GM21526 (cell line): ENCODE measurements around the gene SUSD1.
"Not testable (repeated sequence)": the region's sequence is repeated elsewhere in the genome, so short reads cannot be mapped to it uniquely, and the experiment has no call there.

ENCODE experiments used
- ATAC-seq: cut with Tn5 transposase; IDR thresholded peaks from one replicate; pipeline ENCODE4 v1.9.1; 2021; ENCODE audit warnings: moderate library complexity; ENCODE audit not compliant: unreplicated experiment, low FRiP score

Gene SUSD1

GRCh38 chr9:112174965-112175795, at the start of gene SUSD1:
Gene SUSD1 (minus strand): TSS chr9:112175297. CDS start chr9:112175235, 62 bp downstream.
- ATAC-seq: peak; percentile 46

GRCh38 chr9:112224401-112225289, 49.5 kb upstream of the SUSD1 start:
- ATAC-seq: no peak

GRCh38 chr9:112218908-112219307, 43.8 kb upstream of the SUSD1 start:
- ATAC-seq: peak; percentile 90

- ATAC-seq: no peak
Observed at GRCh38 chr9:112212926-112213325, 37.8 kb upstream of the SUSD1 start.

- ATAC-seq: no peak
Observed at GRCh38 chr9:112207451-112207850, 32.4 kb upstream of the SUSD1 start.

GRCh38 chr9:112203536-112203935, 28.4 kb upstream of the SUSD1 start:
- ATAC-seq: no peak

- no peak for ATAC-seq
Observed at GRCh38 chr9:112200711-112201110, 25.6 kb upstream of the SUSD1 start.

GRCh38 chr9:112198646-112199045, 23.5 kb upstream of the SUSD1 start:
- no peak for ATAC-seq

- no peak for ATAC-seq
Observed at GRCh38 chr9:112194969-112195431, 19.9 kb upstream of the SUSD1 start.

GRCh38 chr9:112193572-112194288, 18.6 kb upstream of the SUSD1 start:
- no peak for ATAC-seq

GRCh38 chr9:112190320-112190719, 15.2 kb upstream of the SUSD1 start:
- not testable (repeated sequence) for ATAC-seq

- ATAC-seq: no peak
Observed at GRCh38 chr9:112188884-112189283, 13.8 kb upstream of the SUSD1 start.

- no peak for ATAC-seq
Observed at GRCh38 chr9:112187404-112187803, 12.3 kb upstream of the SUSD1 start.

- ATAC-seq: no peak
Observed at GRCh38 chr9:112186695-112187094, 11.6 kb upstream of the SUSD1 start.

GRCh38 chr9:112184946-112185345, 9.8 kb upstream of the SUSD1 start:
- ATAC-seq: no peak

- no peak for ATAC-seq
Observed at GRCh38 chr9:112184221-112184620, 9.1 kb upstream of the SUSD1 start.

GRCh38 chr9:112180387-112180881, 5.3 kb upstream of the SUSD1 start:
- ATAC-seq: no peak

- ATAC-seq: no peak
Observed at GRCh38 chr9:112179816-112180215, 4.7 kb upstream of the SUSD1 start.

GRCh38 chr9:112176524-112176923, 1.4 kb upstream of the SUSD1 start:
- ATAC-seq: no peak

- no peak for ATAC-seq
Observed at GRCh38 chr9:112175796-112176315, 759 bp upstream of the SUSD1 start.
